ENCODE results near the gene SIM2.

GRCh38 chr21:36702622-36702968, 3.7 kb downstream of the SIM2 start:
- TF ChIP-seq CTCF (IDR thresholded peaks at IDR 0.05; ENCODE audit: low read depth, low read length) (no peak), EZH2phosphoT487 (IDR thresholded peaks at IDR 0.05; ENCODE audit: low read depth) (no peak)
